HEK293 (cell line): ENCODE data around the gene PCLO.
"Not testable (repeated sequence)": the region's sequence is repeated elsewhere in the genome, so short reads cannot be mapped to it uniquely, and the experiment has no call there.

Source experiments
- CTCF ChIA-PET: fragments of 350-600 bp; formaldehyde crosslinking; extraction: SDS; loops from one replicate; lab custom pipeline; 2021; ENCODE audit warnings: antibody characterized with exemption; lab: Yijun Ruan, JAX
- POLR2A ChIA-PET: fragments of 300-600 bp; formaldehyde crosslinking; extraction: SDS; loops from one replicate; lab custom pipeline; 2020; ENCODE audit warnings: antibody characterized with exemption, inconsistent platforms; lab: Yijun Ruan, JAX
- H3K27ac ChIP-seq: fragments of 200-500 bp; sonication (Bioruptor generic); 2 replicates; pipeline ENCODE4 v1.5.1; 2014; ENCODE audit warnings: low read depth, low read length, control low read depth, inconsistent platforms; ENCODE audit errors: extremely low read depth
- H3K36me3 ChIP-seq, 2 experiments: fragments of 200-500 bp in 1 of 2; sonication (Bioruptor generic) in 1 of 2; 1 replicate in 1 of 2; 2 replicates in 1 of 2; pipeline ENCODE4 v1.5.1; 2014 to 2017; ENCODE audit warnings: inconsistent platforms in 2 of 2, low read length in 2 of 2; ENCODE audit not compliant: control insufficient read depth in 2 of 2, insufficient read depth in 1 of 2
- H3K4me1 ChIP-seq: fragments of 200-500 bp; sonication (Bioruptor generic); 2 replicates; pipeline ENCODE4 v1.5.1; 2014; ENCODE audit warnings: mild to moderate bottlenecking, low read length, inconsistent platforms; ENCODE audit not compliant: control insufficient read depth, insufficient read depth
- H3K4me3 ChIP-seq: 2 replicates; pipeline ENCODE4 v1.5.1; 2011; ENCODE audit warnings: low read depth, mild to moderate bottlenecking, control low read depth, low read length, moderate library complexity
- H3K9me3 ChIP-seq: fragments of 200-500 bp; sonication (Bioruptor generic); 2 replicates; pipeline ENCODE4 v1.5.1; 2014; ENCODE audit warnings: low read depth, low read length, inconsistent platforms; ENCODE audit not compliant: control insufficient read depth, insufficient read depth
- SALL2 ChIP-seq: fragments of 450-650 bp; formaldehyde crosslinking; IDR thresholded peaks from 2 replicates; pipeline ENCODE4 v1.5.0; 2017; ENCODE audit warnings: missing biosample characterization, mild to moderate bottlenecking, missing genetic modification characterization, borderline replicate concordance
- ZNF133 ChIP-seq: fragments of 450-650 bp; formaldehyde crosslinking; IDR thresholded peaks from 2 replicates; pipeline ENCODE4 v1.5.1; 2016; ENCODE audit warnings: missing biosample characterization, missing genetic modification characterization
- ZNF146 ChIP-seq: fragments of 450-650 bp; formaldehyde crosslinking; IDR thresholded peaks from 2 replicates; pipeline ENCODE4 v1.5.1; 2016; ENCODE audit warnings: missing biosample characterization, missing genetic modification characterization
- ZNF175 ChIP-seq: fragments of 450-650 bp; formaldehyde crosslinking; IDR thresholded peaks from 2 replicates; pipeline ENCODE4 v1.5.1; 2016; ENCODE audit warnings: missing biosample characterization, missing genetic modification characterization
- ZNF473 ChIP-seq: fragments of 450-650 bp; formaldehyde crosslinking; IDR thresholded peaks from 2 replicates; pipeline ENCODE4 v1.5.1; 2017; ENCODE audit warnings: missing biosample characterization, missing genetic modification characterization
- ZNF501 ChIP-seq: fragments of 450-650 bp; formaldehyde crosslinking; IDR thresholded peaks from 2 replicates; pipeline ENCODE4 v1.5.1; 2016; ENCODE audit warnings: missing biosample characterization, missing genetic modification characterization
- ZNF510 ChIP-seq: fragments of 450-650 bp; formaldehyde crosslinking; IDR thresholded peaks from 2 replicates; pipeline ENCODE4 v1.5.1; 2018; ENCODE audit warnings: mild to moderate bottlenecking, missing genetic modification characterization, missing biosample characterization; ENCODE audit not compliant: insufficient replicate concordance
- ZNF621 ChIP-seq: fragments of 450-650 bp; formaldehyde crosslinking; IDR thresholded peaks from 2 replicates; pipeline ENCODE4 v1.5.1; 2017; ENCODE audit warnings: missing biosample characterization, missing genetic modification characterization
- ZNF629 ChIP-seq: fragments of 450-650 bp; formaldehyde crosslinking; IDR thresholded peaks from 2 replicates; pipeline ENCODE4 v1.5.1; 2017; ENCODE audit warnings: missing biosample characterization, missing genetic modification characterization
- ZNF654 ChIP-seq: fragments of 450-650 bp; formaldehyde crosslinking; IDR thresholded peaks from 2 replicates; pipeline ENCODE4 v1.5.1; 2016; ENCODE audit warnings: low read depth, missing biosample characterization, missing genetic modification characterization
- TF ChIP-seq, protein P1 (sequence below): fragments of 450-650 bp; formaldehyde crosslinking; IDR thresholded peaks from 2 replicates; pipeline ENCODE4 v1.5.1; 2016; ENCODE audit warnings: missing biosample characterization, missing genetic modification characterization
- TF ChIP-seq, protein P2 (sequence below): fragments of 450-650 bp; formaldehyde crosslinking; IDR thresholded peaks from 2 replicates; pipeline ENCODE4 v1.5.1; 2017; ENCODE audit warnings: missing biosample characterization, mild to moderate bottlenecking, missing genetic modification characterization, moderate library complexity

PCLO gene

DNA sequence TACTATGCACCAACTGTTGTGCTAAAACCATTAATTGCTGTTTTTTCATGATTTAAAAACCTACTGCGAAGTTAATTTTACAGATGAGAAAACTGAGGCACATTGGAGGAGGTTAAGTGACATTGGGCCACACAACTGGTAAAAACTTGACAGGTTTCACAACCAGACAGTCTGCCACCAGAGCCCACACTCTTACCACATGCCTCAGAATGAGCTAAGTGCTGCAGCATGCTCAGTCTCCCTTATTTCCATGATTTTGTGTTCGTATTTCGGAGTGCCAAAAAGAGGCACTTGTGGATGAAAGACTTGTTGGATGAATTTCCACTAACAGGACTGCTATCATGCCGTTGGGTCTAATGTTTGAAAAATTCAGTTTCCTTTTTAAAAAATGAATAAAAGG is 77.4 kb downstream of the PCLO start:
- Histone ChIP-seq H3K4me3 (no peak overlapping the region), H3K27ac (no peak overlapping the region), H3K9me3 (no peaks in the 10 kb centered on the region), H3K4me1 (no peaks in the 10 kb centered on the region), H3K36me3 (no peaks in the 10 kb centered on the region)
- no peak for TF ChIP-seq SALL2 (tag by site-specific recombination)
- TF ChIP-seq, protein P1, sequence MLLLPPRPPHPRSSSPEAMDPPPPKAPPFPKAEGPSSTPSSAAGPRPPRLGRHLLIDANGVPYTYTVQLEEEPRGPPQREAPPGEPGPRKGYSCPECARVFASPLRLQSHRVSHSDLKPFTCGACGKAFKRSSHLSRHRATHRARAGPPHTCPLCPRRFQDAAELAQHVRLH (tag by site-specific recombination) = no peak
- TF ChIP-seq ZNF133 (tag by site-specific recombination) = no peak
- TF ChIP-seq, protein P2, sequence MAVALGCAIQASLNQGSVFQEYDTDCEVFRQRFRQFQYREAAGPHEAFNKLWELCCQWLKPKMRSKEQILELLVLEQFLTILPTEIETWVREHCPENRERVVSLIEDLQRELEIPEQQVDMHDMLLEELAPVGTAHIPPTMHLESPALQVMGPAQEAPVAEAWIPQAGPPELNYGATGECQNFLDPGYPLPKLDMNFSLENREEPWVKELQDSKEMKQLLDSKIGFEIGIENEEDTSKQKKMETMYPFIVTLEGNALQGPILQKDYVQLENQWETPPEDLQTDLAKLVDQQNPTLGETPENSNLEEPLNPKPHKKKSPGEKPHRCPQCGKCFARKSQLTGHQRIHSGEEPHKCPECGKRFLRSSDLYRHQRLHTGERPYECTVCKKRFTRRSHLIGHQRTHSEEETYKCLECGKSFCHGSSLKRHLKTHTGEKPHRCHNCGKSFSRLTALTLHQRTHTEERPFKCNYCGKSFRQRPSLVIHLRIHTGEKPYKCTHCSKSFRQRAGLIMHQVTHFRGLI (tag by site-specific recombination) = no peak
- TF ChIP-seq ZNF473 (tag by site-specific recombination) = no peak
- TF ChIP-seq ZNF501 = no peak
- no peak for TF ChIP-seq ZNF510
- CTCF ChIA-PET = no interaction called here
- POLR2A ChIA-PET = no interaction called here

DNA sequence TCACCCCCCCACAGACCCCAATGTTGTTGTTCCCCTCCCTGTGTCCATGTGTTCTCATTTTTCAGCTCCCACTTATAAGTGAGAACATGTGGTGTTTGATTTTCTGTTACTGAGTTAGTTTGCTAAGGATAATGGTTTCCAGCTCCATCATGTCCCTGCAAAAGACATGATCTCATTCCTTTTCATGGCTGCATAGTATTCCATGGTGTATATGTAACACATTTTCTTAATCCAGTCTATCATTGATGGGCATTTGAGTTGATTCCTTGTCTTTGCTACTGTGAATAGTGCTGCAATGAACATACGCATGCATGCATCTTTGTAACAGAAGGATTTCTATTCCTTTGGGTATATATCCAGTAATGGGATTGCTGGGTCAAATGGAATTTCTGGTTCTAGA is 82.8 kb downstream of the PCLO start:
- H3K4me3 ChIP-seq, H3K36me3 ChIP-seq, POLR2A ChIA-PET, H3K4me1 ChIP-seq: not testable (repeated sequence)
- peak; percentile 86 for TF ChIP-seq ZNF146
- TF ChIP-seq, all 188 proteins: peak for 1; not testable (repeated sequence) for 187
- H3K27ac ChIP-seq, H3K9me3 ChIP-seq: not testable (repeated sequence)
- CTCF ChIA-PET = interaction anchor here (0.7 kb wide), 1 partner anchor 258 kb away, joined by 5 read pairs; no protein-coding TSS in a partner anchor

DNA sequence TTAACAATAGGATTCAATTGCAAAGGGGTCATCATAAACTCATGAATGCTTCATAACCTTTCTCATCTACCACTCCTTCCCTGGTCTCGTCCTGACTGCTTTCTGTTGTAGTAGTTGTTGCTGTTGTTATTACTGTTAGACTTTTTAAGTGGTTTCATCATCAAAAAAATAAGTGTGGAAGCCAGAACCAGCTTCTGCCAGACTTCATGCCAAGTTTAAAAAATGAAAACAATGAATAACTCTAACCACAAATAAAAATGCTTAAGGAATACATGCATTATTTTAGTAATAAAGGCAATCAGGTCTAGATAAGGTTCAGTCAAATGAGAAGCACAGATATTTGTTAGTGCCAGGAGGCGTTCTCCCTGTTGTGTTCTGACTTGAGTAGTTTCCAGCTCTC is 85.4 kb downstream of the PCLO start:
- ChIA-PET CTCF (no interaction called here), POLR2A (no interaction called here)
- TF ChIP-seq ZNF629 (tag by site-specific recombination) (no peak), ZNF133 (tag by site-specific recombination) (no peak), SALL2 (tag by site-specific recombination) (no peak)
- H3K4me3 ChIP-seq = no peak overlapping the region
- H3K36me3 ChIP-seq = no peaks in the 10 kb centered on the region
- H3K9me3 ChIP-seq = no peaks in the 10 kb centered on the region
- H3K4me1 ChIP-seq = no peaks in the 10 kb centered on the region
- no peak overlapping the region for H3K27ac ChIP-seq

DNA sequence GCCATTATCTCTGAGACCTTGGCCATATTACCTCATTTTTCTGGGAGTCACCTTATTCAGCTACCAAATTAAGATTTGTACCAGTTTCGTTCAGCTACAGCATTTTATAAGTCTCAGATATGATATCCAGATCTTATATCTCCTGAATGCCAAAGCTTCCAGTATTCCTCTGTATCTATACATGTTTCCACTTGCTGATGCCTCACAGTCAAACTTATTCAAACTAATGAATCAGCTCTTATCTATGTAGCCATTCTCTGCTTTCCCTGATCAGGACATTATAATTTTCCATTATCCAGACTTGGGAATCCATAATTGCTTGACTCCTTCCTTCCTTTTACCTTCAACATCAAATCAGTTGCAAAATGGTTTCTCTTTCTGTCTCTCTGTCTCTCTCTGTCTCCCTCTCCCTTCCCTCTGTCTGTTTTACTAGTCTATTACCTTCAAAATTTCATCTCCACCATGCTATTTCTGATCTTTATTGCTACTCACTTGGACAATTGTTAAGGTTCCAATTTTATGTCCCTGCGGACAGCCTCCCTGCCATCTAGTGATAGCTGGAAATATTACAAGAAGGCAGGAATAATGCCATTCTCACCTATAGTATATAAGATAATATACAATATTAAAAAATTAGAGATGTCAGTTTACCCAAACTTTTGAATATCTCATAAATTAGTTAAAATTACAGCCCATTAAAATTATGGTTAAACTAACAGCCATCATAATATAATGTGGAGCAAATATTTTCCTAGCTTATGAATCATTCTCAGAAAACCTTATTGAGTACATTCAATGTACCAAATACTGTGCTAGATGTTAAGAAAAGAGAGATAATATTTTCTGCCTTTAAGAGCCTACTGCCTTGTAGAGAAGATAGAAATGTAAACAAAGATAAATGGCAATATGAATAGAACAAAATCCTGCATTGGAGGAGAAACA is 89.8 kb downstream of the PCLO start:
- Histone ChIP-seq H3K36me3 (no peaks in the 10 kb centered on the region), H3K27ac (no peak overlapping the region), H3K4me3 (no peak overlapping the region), H3K4me1 (no peaks in the 10 kb centered on the region), H3K9me3 (no peaks in the 10 kb centered on the region)
- CTCF ChIA-PET = interaction anchor here (0.6 to 2.3 kb wide), 9 partner anchors 10 to 333 kb away, joined by 3 to 9 read pairs (median 3); partner anchors contain the start of gene PCLO
- TF ChIP-seq ZNF621 (tag by site-specific recombination) = no peak
- TF ChIP-seq ZNF175 (tag by site-specific recombination) = no peak
- peak; percentile 6; the same call in 1 of the 2 replicates for TF ChIP-seq ZNF654
- POLR2A ChIA-PET = no interaction called here
